ENCODE results near the gene AOPEP.
A peak's percentile ranks its signal among the peaks of the same experiment; 100 is the strongest.

GRCh38 chr9:95004411-95005277 is 278.1 kb downstream of the AOPEP start:
- TF ChIP-seq CTCF (IDR thresholded peaks at IDR 0.05) (no peak), POLR2A (IDR thresholded peaks at IDR 0.05) (peak in 1 of 2 donors; percentile 60)

Data from heart left ventricle (tissue), 13 donors.